K562 (cell line): ENCODE results near the gene ITSN1. TPM values are rescaled to one million over a fixed set of nuclear protein-coding genes. Genes with fewer than 3 reads are reported as not detected.

Experiments
- ARHGAP35 ChIP-seq: fragments of 450-650 bp; IDR thresholded peaks from 2 replicates; pipeline ENCODE4 v1.6.1; 2018; ENCODE audit not compliant: partially characterized antibody
- BRD9 ChIP-seq: fragments of 450-650 bp; IDR thresholded peaks from 2 replicates; pipeline ENCODE4 v1.6.1; 2018; ENCODE audit warnings: low read depth; ENCODE audit not compliant: partially characterized antibody
- CBX1 ChIP-seq: sonication (generic); IDR thresholded peaks from 2 replicates; pipeline ENCODE4 v1.6.1; 2016; ENCODE audit warnings: antibody characterized with exemption, low read depth, mild to moderate bottlenecking
- CREM ChIP-seq: IDR thresholded peaks from 2 replicates; pipeline ENCODE4 v1.6.1; 2014; ENCODE audit warnings: antibody characterized with exemption, low read depth
- GABPB2 ChIP-seq: fragments of 250-450 bp; sonication (Bioruptor Pico); conservative IDR thresholded peaks from 2 replicates; pipeline ENCODE4 v1.5.1; 2021; ENCODE audit warnings: mild to moderate bottlenecking
- KDM1A ChIP-seq, 2 experiments: fragments of 450-650 bp; IDR thresholded peaks; 2 replicates each; pipeline ENCODE4 v1.6.1; 2016; ENCODE audit warnings: mild to moderate bottlenecking in 2 of 2
- KDM5B ChIP-seq: fragments of 200-600 bp; sonication (generic); IDR thresholded peaks from 2 replicates; pipeline ENCODE4 v1.6.1; 2012; ENCODE audit warnings: low read depth, mild to moderate bottlenecking, moderate library complexity, low read length, control low read depth, inconsistent platforms; ENCODE audit not compliant: insufficient replicate concordance
- MCM7 ChIP-seq, 2 experiments: fragments of 450-650 bp; IDR thresholded peaks; 2 replicates each; pipeline ENCODE4 v1.6.1; 2016 to 2018
- PCBP2 ChIP-seq: fragments of 200-400 bp; formaldehyde crosslinking; IDR thresholded peaks from 2 replicates; pipeline ENCODE4 v1.6.1; 2018; ENCODE audit warnings: low read length, low read depth, mild to moderate bottlenecking, moderate library complexity; ENCODE audit not compliant: poor library complexity, severe bottlenecking
- PHF20 ChIP-seq: fragments of 450-650 bp; IDR thresholded peaks from 2 replicates; pipeline ENCODE4 v1.6.1; 2018; ENCODE audit not compliant: partially characterized antibody
- RCOR1 ChIP-seq, 2 experiments: IDR thresholded peaks; 2 replicates each; pipeline ENCODE4 v1.6.1; 2012; ENCODE audit warnings: low read depth in 2 of 2, low read length in 2 of 2, borderline replicate concordance in 1 of 2, improper control_type of control experiment in 1 of 2
- RNF2 ChIP-seq: sonication (generic); IDR thresholded peaks from 2 replicates; pipeline ENCODE4 v1.6.1; 2016
- RUNX1 ChIP-seq: sonication (generic); IDR thresholded peaks from 2 replicates; pipeline ENCODE4 v1.6.1; 2016; ENCODE audit warnings: antibody characterized with exemption, low read depth
- SMAD3 ChIP-seq: fragments of 450-650 bp; formaldehyde crosslinking; conservative IDR thresholded peaks from 2 replicates; pipeline ENCODE4 v1.4.0; 2020; ENCODE audit warnings: mild to moderate bottlenecking
- SMARCB1 ChIP-seq: IDR thresholded peaks from 2 replicates; pipeline ENCODE4 v1.6.1; 2011; ENCODE audit warnings: improper control_type of control experiment, low read depth; ENCODE audit not compliant: insufficient read length
- STAG1 ChIP-seq: sonication (generic); formaldehyde crosslinking; IDR thresholded peaks from 2 replicates; pipeline ENCODE4 v1.5.0; 2020; ENCODE audit warnings: missing genetic modification reagents, borderline replicate concordance
- ZC3H11A ChIP-seq: IDR thresholded peaks from 2 replicates; pipeline ENCODE4 v1.6.1; 2012; ENCODE audit warnings: low read depth, low read length, improper control_type of control experiment
- ZNF232 ChIP-seq: sonication (generic); formaldehyde crosslinking; IDR thresholded peaks from 2 replicates; pipeline ENCODE4 v1.8.0; 2022; ENCODE audit warnings: mild to moderate bottlenecking, missing genetic modification reagents
- ZNF311 ChIP-seq: fragments of 250-450 bp; sonication (Bioruptor Pico); IDR thresholded peaks from 2 replicates; pipeline ENCODE4 v1.4.0; 2020; ENCODE audit warnings: mild to moderate bottlenecking, moderate library complexity
- ZNF436 ChIP-seq: fragments of 250-450, 450-650 bp; sonication (Bioruptor Pico); formaldehyde crosslinking; IDR thresholded peaks from 2 replicates; pipeline ENCODE4 v1.7.0; 2020; ENCODE audit warnings: mild to moderate bottlenecking
- ZNF695 ChIP-seq: fragments of 450-650 bp; formaldehyde crosslinking; IDR thresholded peaks from 2 replicates; pipeline ENCODE4 v1.4.0; 2020; ENCODE audit warnings: mild to moderate bottlenecking, moderate library complexity
- polyA plus RNA-seq, 8 experiments: library from polyadenylated mRNA; depleted of rRNA in 4 of 8; stranded (reverse) in 5 of 8; unstranded in 3 of 8; fragments of >200 nt; fragmentation: Nextera tagmentation in 2 of 8; fragmentation: Illumina TruSeq in 1 of 8; extraction: Ambion mirVana in 2 of 8; extraction: Trizol in 1 of 8; gene quantifications; 2 replicates each; pipeline versions ENCODE4 v1.2.1 to v1.2.3, GENCODE V29; 2011 to 2014; ENCODE audit warnings: inconsistent platforms in 1 of 8, missing spikeins in 1 of 8
- total RNA-seq, 7 experiments: library from RNA; depleted of rRNA in 6 of 7; stranded (reverse); fragments of >200 nt in 6 of 7; fragmentation: Illumina TruSeq in 2 of 7; extraction: Trizol in 2 of 7; gene quantifications; 2 replicates each; pipeline versions ENCODE4 v1.2.1 to v1.2.3, GENCODE V29; 2011 to 2021; ENCODE audit warnings: low replicate concordance in 1 of 7
- TF ChIP-seq, protein P1 (sequence below): fragments of 250-450 bp; sonication (Bioruptor Pico); IDR thresholded peaks from 2 replicates; pipeline ENCODE4 v1.8.0; 2021; ENCODE audit warnings: borderline replicate concordance, mild to moderate bottlenecking, moderate library complexity; ENCODE audit not compliant: poor library complexity, severe bottlenecking
- TF ChIP-seq, protein P2 (sequence below): fragments of 450-650 bp; IDR thresholded peaks from 2 replicates; pipeline ENCODE4 v1.6.1; 2017; ENCODE audit warnings: antibody characterized with exemption
- TF ChIP-seq, protein P3 (sequence below): fragments of 450-650 bp; formaldehyde crosslinking; IDR thresholded peaks from 2 replicates; pipeline ENCODE4 v1.4.0; 2020; ENCODE audit warnings: mild to moderate bottlenecking, moderate library complexity
- TF ChIP-seq, protein P4 (sequence below): sonication (generic); formaldehyde crosslinking; IDR thresholded peaks from 2 replicates; pipeline ENCODE4 v1.9.0; 2022; ENCODE audit warnings: mild to moderate bottlenecking, missing genetic modification reagents

The ITSN1 gene
- total and polyA plus RNA-seq, 9 of the 15 experiments (the other 6 are each of a cell fraction or from before 2014, with no cell fraction given): 1.1 to 12.6 (median 4.8) TPM

DNA sequence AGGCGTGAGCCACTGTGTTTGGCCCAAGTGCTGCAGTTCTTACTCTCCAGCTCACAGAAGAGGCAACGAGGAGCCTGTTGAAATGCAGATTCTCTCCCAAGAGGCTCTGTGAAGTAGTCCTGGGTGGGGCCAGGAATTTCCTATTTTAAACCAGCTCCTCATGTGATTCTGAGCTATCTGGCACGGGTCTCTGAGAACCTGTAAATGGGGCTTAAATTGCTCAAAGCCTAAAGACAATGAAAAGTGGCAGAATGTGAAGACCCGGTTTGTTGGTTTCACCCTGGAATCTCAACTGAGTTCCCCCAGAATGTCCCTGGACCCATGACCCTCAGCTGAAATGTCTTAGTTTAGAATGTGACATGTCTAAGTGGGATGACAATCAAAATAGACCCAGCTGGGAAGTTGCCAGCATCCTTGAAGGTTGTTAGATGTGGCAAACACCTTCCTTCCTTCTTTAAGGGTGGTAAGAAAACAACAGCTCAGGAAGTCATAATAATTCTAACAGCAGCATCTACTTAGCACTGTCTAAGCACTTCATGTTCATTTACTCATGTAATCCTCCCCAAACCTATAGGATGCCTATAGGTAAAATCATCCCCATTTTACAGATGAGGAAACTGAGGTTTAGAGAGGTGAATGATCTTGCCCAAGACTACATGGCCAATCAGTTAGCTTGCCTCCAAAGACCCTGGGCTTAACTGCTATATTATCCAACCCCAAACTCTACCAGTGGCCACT lies 294.2 kb downstream of the ITSN1 start (continued):
- TF ChIP-seq BRD9 (no peak), GABPB2 (no peak), ARHGAP35 (no peak), ZNF232 (CRISPR knock-in tag) (no peak), STAG1 (CRISPR knock-in tag) (no peak), ZNF436 (no peak), SMARCB1 (no peak), RUNX1 (no peak), CREM (no peak), SMAD3 (no peak), ZNF695 (CRISPR knock-in tag) (no peak), MCM7 (IDR thresholded peaks at IDR 0.05) (no peak), PHF20 (peak; percentile 35), ZNF311 (CRISPR knock-in tag) (no peak), RCOR1 (IDR thresholded peaks at IDR 0.05; ENCODE audit: borderline replicate concordance in 1 of 2, low read depth in 2 of 2, low read length in 2 of 2) (peak in 1 of 2 experiments; percentile 39; a peak in 1 of 4 replicates), PCBP2 (no peak), KDM5B (no peak), KDM1A (IDR thresholded peaks at IDR 0.05) (peak; percentile 59 to 72; a peak in 3 of 4 replicates), CBX1 (peak; percentile 69; the same call in 1 of the 2 replicates), ZC3H11A (no peak), RNF2 (no peak)
- TF ChIP-seq, protein P1, sequence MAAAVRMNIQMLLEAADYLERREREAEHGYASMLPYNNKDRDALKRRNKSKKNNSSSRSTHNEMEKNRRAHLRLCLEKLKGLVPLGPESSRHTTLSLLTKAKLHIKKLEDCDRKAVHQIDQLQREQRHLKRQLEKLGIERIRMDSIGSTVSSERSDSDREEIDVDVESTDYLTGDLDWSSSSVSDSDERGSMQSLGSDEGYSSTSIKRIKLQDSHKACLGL (CRISPR knock-in tag): no peak
- TF ChIP-seq, protein P2, sequence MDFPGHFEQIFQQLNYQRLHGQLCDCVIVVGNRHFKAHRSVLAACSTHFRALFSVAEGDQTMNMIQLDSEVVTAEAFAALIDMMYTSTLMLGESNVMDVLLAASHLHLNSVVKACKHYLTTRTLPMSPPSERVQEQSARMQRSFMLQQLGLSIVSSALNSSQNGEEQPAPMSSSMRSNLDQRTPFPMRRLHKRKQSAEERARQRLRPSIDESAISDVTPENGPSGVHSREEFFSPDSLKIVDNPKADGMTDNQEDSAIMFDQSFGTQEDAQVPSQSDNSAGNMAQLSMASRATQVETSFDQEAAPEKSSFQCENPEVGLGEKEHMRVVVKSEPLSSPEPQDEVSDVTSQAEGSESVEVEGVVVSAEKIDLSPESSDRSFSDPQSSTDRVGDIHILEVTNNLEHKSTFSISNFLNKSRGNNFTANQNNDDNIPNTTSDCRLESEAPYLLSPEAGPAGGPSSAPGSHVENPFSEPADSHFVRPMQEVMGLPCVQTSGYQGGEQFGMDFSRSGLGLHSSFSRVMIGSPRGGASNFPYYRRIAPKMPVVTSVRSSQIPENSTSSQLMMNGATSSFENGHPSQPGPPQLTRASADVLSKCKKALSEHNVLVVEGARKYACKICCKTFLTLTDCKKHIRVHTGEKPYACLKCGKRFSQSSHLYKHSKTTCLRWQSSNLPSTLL: no peak
- TF ChIP-seq, protein P3, sequence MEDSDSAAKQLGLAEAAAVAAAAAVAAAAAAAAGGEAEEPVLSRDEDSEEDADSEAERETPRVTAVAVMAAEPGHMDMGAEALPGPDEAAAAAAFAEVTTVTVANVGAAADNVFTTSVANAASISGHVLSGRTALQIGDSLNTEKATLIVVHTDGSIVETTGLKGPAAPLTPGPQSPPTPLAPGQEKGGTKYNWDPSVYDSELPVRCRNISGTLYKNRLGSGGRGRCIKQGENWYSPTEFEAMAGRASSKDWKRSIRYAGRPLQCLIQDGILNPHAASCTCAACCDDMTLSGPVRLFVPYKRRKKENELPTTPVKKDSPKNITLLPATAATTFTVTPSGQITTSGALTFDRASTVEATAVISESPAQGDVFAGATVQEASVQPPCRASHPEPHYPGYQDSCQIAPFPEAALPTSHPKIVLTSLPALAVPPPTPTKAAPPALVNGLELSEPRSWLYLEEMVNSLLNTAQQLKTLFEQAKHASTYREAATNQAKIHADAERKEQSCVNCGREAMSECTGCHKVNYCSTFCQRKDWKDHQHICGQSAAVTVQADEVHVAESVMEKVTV (CRISPR knock-in tag): no peak
- TF ChIP-seq, protein P4, sequence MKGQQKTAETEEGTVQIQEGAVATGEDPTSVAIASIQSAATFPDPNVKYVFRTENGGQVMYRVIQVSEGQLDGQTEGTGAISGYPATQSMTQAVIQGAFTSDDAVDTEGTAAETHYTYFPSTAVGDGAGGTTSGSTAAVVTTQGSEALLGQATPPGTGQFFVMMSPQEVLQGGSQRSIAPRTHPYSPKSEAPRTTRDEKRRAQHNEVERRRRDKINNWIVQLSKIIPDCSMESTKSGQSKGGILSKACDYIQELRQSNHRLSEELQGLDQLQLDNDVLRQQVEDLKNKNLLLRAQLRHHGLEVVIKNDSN: no peak
